ENCODE results near the gene HCN4. TPM values are rescaled to one million over a fixed set of nuclear protein-coding genes. Genes with fewer than 3 reads are reported as not detected.

The HCN4 gene
- total and polyA plus RNA-seq, 2 experiments from 2014 or later, result 0.03 TPM; not detected in 1

- H3K9ac ChIP-seq, result no peak overlapping the region
- H3K27ac ChIP-seq, result no peak overlapping the region
- H3K27me3 ChIP-seq (replicated peaks; ENCODE audit: insufficient read depth), result peaks cover 44% of the 10 kb centered on the region
- 43 to 46% methylated on average over 11 to 12 of the region's 12 CpGs for WGBS, 2 experiments (ENCODE audit: low coverage in 1 of 2, low lambda C conversion rate in 2 of 2, missing lambda C conversion rate in 2 of 2)
- no peak overlapping the region for H2AFZ ChIP-seq
- no peaks in the 10 kb centered on the region for H3F3A ChIP-seq (ENCODE audit: insufficient read depth)
- no peak overlapping the region for H3K4me3 ChIP-seq
- no peak overlapping the region for H3K4me2 ChIP-seq (ENCODE audit: unreplicated experiment)
- TF ChIP-seq EZH2phosphoT487 (IDR thresholded peaks at IDR 0.05; ENCODE audit: insufficient read depth, low read depth), result no peak
- no peak for TF ChIP-seq EZH2 (IDR thresholded peaks at IDR 0.05; ENCODE audit: insufficient read depth, poor library complexity, severe bottlenecking)
- H3K4me1 ChIP-seq (ENCODE audit: insufficient read depth), result no peaks in the 10 kb centered on the region
- no peaks in the 10 kb centered on the region for H3K9me3 ChIP-seq (ENCODE audit: low read depth)
- no peak for DNase-seq
- H3K9me2 ChIP-seq (ENCODE audit: insufficient read depth), result no peaks in the 10 kb centered on the region
- H3K36me3 ChIP-seq (ENCODE audit: low read depth), result no peaks in the 10 kb centered on the region
- in situ Hi-C loops (cut with MboI), result no loop called here
- H3K79me2 ChIP-seq (ENCODE audit: insufficient read depth), result no peaks in the 10 kb centered on the region
- H4K20me1 ChIP-seq (ENCODE audit: insufficient read depth), result no peaks in the 10 kb centered on the region
These were observed 9.3 kb upstream of the HCN4 start for GRCh38 chr15:73378089-73378488.

- TF ChIP-seq EZH2 (IDR thresholded peaks at IDR 0.05; ENCODE audit: insufficient read depth, poor library complexity, severe bottlenecking) (no peak), EZH2phosphoT487 (IDR thresholded peaks at IDR 0.05; ENCODE audit: insufficient read depth, low read depth) (no peak)
- 67 to 78% methylated on average over 6 of the region's 6 CpGs for WGBS, 2 experiments (ENCODE audit: low coverage in 1 of 2, low lambda C conversion rate in 2 of 2, missing lambda C conversion rate in 2 of 2)
- Histone ChIP-seq H3K9me2 (ENCODE audit: insufficient read depth) (no peaks in the 10 kb centered on the region), H3K36me3 (ENCODE audit: low read depth) (no peaks in the 10 kb centered on the region), H3K4me1 (ENCODE audit: insufficient read depth) (no peaks in the 10 kb centered on the region), H3K4me3 (no peak overlapping the region), H2AFZ (no peak overlapping the region), H3F3A (ENCODE audit: insufficient read depth) (no peaks in the 10 kb centered on the region), H4K20me1 (ENCODE audit: insufficient read depth) (no peaks in the 10 kb centered on the region), H3K79me2 (ENCODE audit: insufficient read depth) (no peaks in the 10 kb centered on the region), H3K27ac (no peak overlapping the region), H3K9me3 (ENCODE audit: low read depth) (no peaks in the 10 kb centered on the region), H3K27me3 (replicated peaks; ENCODE audit: insufficient read depth) (peaks cover 54% of the 10 kb centered on the region), H3K4me2 (ENCODE audit: unreplicated experiment) (no peak overlapping the region), H3K9ac (no peak overlapping the region)
- no peak for DNase-seq
- in situ Hi-C loops (cut with MboI), result no loop called here
These were observed 7.1 kb upstream of the HCN4 start for GRCh38 chr15:73375755-73376305.

GRCh38 chr15:73375012-73375411 is 6.3 kb upstream of the HCN4 start:
- H3K36me3 ChIP-seq (ENCODE audit: low read depth), result no peaks in the 10 kb centered on the region
- H3K9me3 ChIP-seq (ENCODE audit: low read depth), result no peaks in the 10 kb centered on the region
- H2AFZ ChIP-seq, result no peak overlapping the region
- H3K9ac ChIP-seq, result no peak overlapping the region
- 41 to 47% methylated on average over 5 of the region's 5 CpGs for WGBS, 2 experiments (ENCODE audit: low coverage in 1 of 2, low lambda C conversion rate in 2 of 2, missing lambda C conversion rate in 2 of 2)
- in situ Hi-C loops (cut with MboI), result no loop called here
- H3F3A ChIP-seq (ENCODE audit: insufficient read depth), result no peaks in the 10 kb centered on the region
- TF ChIP-seq EZH2 (IDR thresholded peaks at IDR 0.05; ENCODE audit: insufficient read depth, poor library complexity, severe bottlenecking), result no peak
- TF ChIP-seq EZH2phosphoT487 (IDR thresholded peaks at IDR 0.05; ENCODE audit: insufficient read depth, low read depth), result no peak
- no peaks in the 10 kb centered on the region for H3K79me2 ChIP-seq (ENCODE audit: insufficient read depth)
- peaks cover 55% of the 10 kb centered on the region for H3K27me3 ChIP-seq (replicated peaks; ENCODE audit: insufficient read depth)
- no peaks in the 10 kb centered on the region for H4K20me1 ChIP-seq (ENCODE audit: insufficient read depth)
- no peak overlapping the region for H3K4me2 ChIP-seq (ENCODE audit: unreplicated experiment)
- H3K9me2 ChIP-seq (ENCODE audit: insufficient read depth), result no peaks in the 10 kb centered on the region
- no peak for DNase-seq
- no peaks in the 10 kb centered on the region for H3K4me1 ChIP-seq (ENCODE audit: insufficient read depth)
- H3K27ac ChIP-seq, result no peak overlapping the region
- no peak overlapping the region for H3K4me3 ChIP-seq

GRCh38 chr15:73374604-73375003 is 5.8 kb upstream of the HCN4 start:
- H3K27me3 ChIP-seq (replicated peaks; ENCODE audit: insufficient read depth), result peaks cover 56% of the 10 kb centered on the region
- H3K79me2 ChIP-seq (ENCODE audit: insufficient read depth), result no peaks in the 10 kb centered on the region
- TF ChIP-seq EZH2phosphoT487 (IDR thresholded peaks at IDR 0.05; ENCODE audit: insufficient read depth, low read depth), result no peak
- no peak for TF ChIP-seq EZH2 (IDR thresholded peaks at IDR 0.05; ENCODE audit: insufficient read depth, poor library complexity, severe bottlenecking)
- no peak for DNase-seq
- no peaks in the 10 kb centered on the region for H3K9me3 ChIP-seq (ENCODE audit: low read depth)
- in situ Hi-C loops (cut with MboI), result no loop called here
- H4K20me1 ChIP-seq (ENCODE audit: insufficient read depth), result no peaks in the 10 kb centered on the region
- no peaks in the 10 kb centered on the region for H3K9me2 ChIP-seq (ENCODE audit: insufficient read depth)
- no peak overlapping the region for H2AFZ ChIP-seq
- H3K4me1 ChIP-seq (ENCODE audit: insufficient read depth), result no peaks in the 10 kb centered on the region
- H3F3A ChIP-seq (ENCODE audit: insufficient read depth), result no peaks in the 10 kb centered on the region
- no peaks in the 10 kb centered on the region for H3K36me3 ChIP-seq (ENCODE audit: low read depth)
- WGBS, 2 experiments (ENCODE audit: low coverage in 1 of 2, low lambda C conversion rate in 2 of 2, missing lambda C conversion rate in 2 of 2), result 0% methylated on average over 6 of the region's 6 CpGs
- H3K4me3 ChIP-seq, result no peak overlapping the region
- no peak overlapping the region for H3K4me2 ChIP-seq (ENCODE audit: unreplicated experiment)
- no peak overlapping the region for H3K9ac ChIP-seq
- no peak overlapping the region for H3K27ac ChIP-seq

- Histone ChIP-seq H3K27ac (no peak overlapping the region), H3K9me2 (ENCODE audit: insufficient read depth) (no peaks in the 10 kb centered on the region), H3K9ac (no peak overlapping the region), H4K20me1 (ENCODE audit: insufficient read depth) (no peaks in the 10 kb centered on the region), H3K4me2 (ENCODE audit: unreplicated experiment) (no peak overlapping the region), H2AFZ (no peak overlapping the region), H3K36me3 (ENCODE audit: low read depth) (no peaks in the 10 kb centered on the region), H3K4me1 (ENCODE audit: insufficient read depth) (no peaks in the 10 kb centered on the region), H3K27me3 (replicated peaks; ENCODE audit: insufficient read depth) (peaks cover 65% of the 10 kb centered on the region), H3F3A (ENCODE audit: insufficient read depth) (no peaks in the 10 kb centered on the region), H3K79me2 (ENCODE audit: insufficient read depth) (no peaks in the 10 kb centered on the region), H3K9me3 (ENCODE audit: low read depth) (no peaks in the 10 kb centered on the region), H3K4me3 (no peak overlapping the region)
- TF ChIP-seq EZH2 (IDR thresholded peaks at IDR 0.05; ENCODE audit: insufficient read depth, poor library complexity, severe bottlenecking) (no peak), EZH2phosphoT487 (IDR thresholded peaks at IDR 0.05; ENCODE audit: insufficient read depth, low read depth) (no peak)
- WGBS, 2 experiments (ENCODE audit: low coverage in 1 of 2, low lambda C conversion rate in 2 of 2, missing lambda C conversion rate in 2 of 2), result 29 to 33% methylated on average over 1 of the region's 1 CpG
- no peak for DNase-seq
- in situ Hi-C loops (cut with MboI), result no loop called here
These were observed 4.5 kb upstream of the HCN4 start for GRCh38 chr15:73373221-73373620.
